Subcutaneous adipose tissue (tissue), 4 donors: ENCODE measurements around the gene NAA20. TPM values are rescaled to one million over a fixed set of nuclear protein-coding genes. Genes with fewer than 3 reads are reported as not detected.

ENCODE experiments used
- CTCF ChIP-seq: fragments of 450-650 bp; IDR thresholded peaks from one replicate; pipeline ENCODE4 v1.5.1; 2016; ENCODE audit warnings: low read depth, mild to moderate bottlenecking, control low read depth, antibody characterized with exemption, moderate library complexity
- total RNA-seq, 4 donors: library from RNA; depleted of rRNA; stranded (reverse); fragments of >200 nt; gene quantifications; one replicate each; pipeline ENCODE4 v1.1.0, GENCODE V29; 2016

Gene NAA20
- total RNA-seq, 4 donors from 2014 or later: 25.4 to 46.7 (median 42.2) TPM

GRCh38 chr20:19991854-19992253 lies 25.3 kb upstream of the NAA20 start:
- TF ChIP-seq CTCF: no peak

GRCh38 chr20:19992996-19993908 lies 23.9 kb upstream of the NAA20 start:
- TF ChIP-seq CTCF: no peak

- no peak for TF ChIP-seq CTCF
Measured at GRCh38 chr20:19993958-19994669, 23.0 kb upstream of the NAA20 start.

- TF ChIP-seq CTCF: no peak
Measured at GRCh38 chr20:19995220-19995863, 21.8 kb upstream of the NAA20 start.

GRCh38 chr20:19996222-19996621 lies 20.9 kb upstream of the NAA20 start:
- no peak for TF ChIP-seq CTCF

- TF ChIP-seq CTCF: no peak
Measured at GRCh38 chr20:19996917-19997316, 20.2 kb upstream of the NAA20 start.
